OCI-LY1 (cell line): ENCODE measurements around the gene ABO.

ENCODE experiments used
- H2AFZ ChIP-seq: fragments of 200-600 bp; sonication (generic), shearing (Covaris generic); 2 replicates; pipeline ENCODE4 v1.6.0; 2014; ENCODE audit warnings: antibody characterized with exemption, mild to moderate bottlenecking, low read length
- H3F3A ChIP-seq: fragments of 200-600 bp; sonication (generic), shearing (Covaris generic); 2 replicates; pipeline ENCODE4 v1.6.0; 2014; ENCODE audit warnings: mild to moderate bottlenecking, antibody characterized with exemption, low read length, moderate library complexity; ENCODE audit not compliant: insufficient read depth
- H3K27ac ChIP-seq: fragments of 200-600 bp; sonication (generic); 2 replicates; pipeline ENCODE4 v1.5.1; 2014; ENCODE audit warnings: low read length, mixed run types, mild to moderate bottlenecking, low read depth; ENCODE audit not compliant: poor library complexity, severe bottlenecking
- H3K27me3 ChIP-seq: fragments of 200-600 bp; sonication (generic); 2 replicates; pipeline ENCODE4 v1.6.0; 2014; ENCODE audit warnings: antibody characterized with exemption, mild to moderate bottlenecking, low read length, moderate library complexity; ENCODE audit not compliant: insufficient read depth
- H3K36me3 ChIP-seq: fragments of 200-600 bp; sonication (generic); 2 replicates; pipeline ENCODE4 v1.6.1; 2014; ENCODE audit warnings: mild to moderate bottlenecking, antibody characterized with exemption, low read length, moderate library complexity, mixed read lengths; ENCODE audit not compliant: insufficient read depth
- H3K4me1 ChIP-seq: fragments of 200-600 bp; sonication (generic); 2 replicates; pipeline ENCODE4 v1.5.1; 2014; ENCODE audit warnings: mild to moderate bottlenecking, low read length, moderate library complexity; ENCODE audit not compliant: insufficient read depth, severe bottlenecking
- H3K4me2 ChIP-seq: fragments of 200-600 bp; sonication (generic), shearing (Covaris generic); 2 replicates; pipeline ENCODE4 v1.6.1; 2014; ENCODE audit warnings: low read length
- H3K4me3 ChIP-seq: fragments of 200-600 bp; sonication (generic); 2 replicates; pipeline ENCODE4 v1.5.1; 2014; ENCODE audit warnings: low read length, low read depth, mild to moderate bottlenecking, mixed read lengths; ENCODE audit not compliant: poor library complexity, severe bottlenecking
- H3K79me2 ChIP-seq: fragments of 200-600 bp; shearing (Covaris generic); 2 replicates; pipeline ENCODE4 v1.6.1; 2016; ENCODE audit warnings: mixed run types, low read length, mixed read lengths; ENCODE audit not compliant: insufficient read depth
- H3K9ac ChIP-seq: fragments of 200-600 bp; sonication (generic), shearing (Covaris generic); 2 replicates; pipeline ENCODE4 v1.6.1; 2014; ENCODE audit warnings: mild to moderate bottlenecking, low read length, mixed read lengths
- H3K9me2 ChIP-seq: fragments of 200-600 bp; sonication (generic), shearing (Covaris generic); 2 replicates; pipeline ENCODE4 v1.6.1; 2014; ENCODE audit warnings: low read depth, mild to moderate bottlenecking, low read length, mixed read lengths
- H3K9me3 ChIP-seq: fragments of 200-600 bp; shearing (Covaris generic); 2 replicates; pipeline ENCODE4 v1.6.1; 2014; ENCODE audit warnings: low read length, mixed read lengths
- H4K20me1 ChIP-seq: fragments of 200-600 bp; sonication (generic), shearing (Covaris generic); 2 replicates; pipeline ENCODE4 v1.6.0; 2016; ENCODE audit warnings: mild to moderate bottlenecking, low read length; ENCODE audit not compliant: insufficient read depth
- CTCF ChIP-seq: fragments of 200-600 bp; sonication (generic), shearing (Covaris generic); IDR thresholded peaks from 2 replicates; pipeline ENCODE4 v1.5.1; 2017; ENCODE audit warnings: mild to moderate bottlenecking, antibody characterized with exemption, low read length, moderate library complexity, mixed read lengths
- EZH2 ChIP-seq: fragments of 200-600 bp; sonication (generic), shearing (Covaris generic); IDR thresholded peaks from 2 replicates; pipeline ENCODE4 v1.8.0; 2017; ENCODE audit warnings: borderline replicate concordance, mixed run types, mild to moderate bottlenecking, antibody characterized with exemption, low read length, moderate library complexity, mixed read lengths

Gene ABO

GRCh38 chr9:133294257-133294656 is 19.3 kb upstream of the ABO start:
- no peaks in the 10 kb centered on the region for H3F3A ChIP-seq
- H3K27me3 ChIP-seq = no peaks in the 10 kb centered on the region
- H3K79me2 ChIP-seq = no peaks in the 10 kb centered on the region
- H3K4me1 ChIP-seq = no peaks in the 10 kb centered on the region
- no peak overlapping the region for H3K4me3 ChIP-seq
- H3K36me3 ChIP-seq = no peaks in the 10 kb centered on the region
- H3K9me3 ChIP-seq = peaks cover 16% of the 10 kb centered on the region
- TF ChIP-seq CTCF = no peak
- no peak for TF ChIP-seq EZH2
- H3K27ac ChIP-seq = no peak overlapping the region
- no peaks in the 10 kb centered on the region for H4K20me1 ChIP-seq
- H2AFZ ChIP-seq = no peak overlapping the region
- no peaks in the 10 kb centered on the region for H3K9me2 ChIP-seq
- no peak overlapping the region for H3K9ac ChIP-seq
- H3K4me2 ChIP-seq = no peak overlapping the region

DNA sequence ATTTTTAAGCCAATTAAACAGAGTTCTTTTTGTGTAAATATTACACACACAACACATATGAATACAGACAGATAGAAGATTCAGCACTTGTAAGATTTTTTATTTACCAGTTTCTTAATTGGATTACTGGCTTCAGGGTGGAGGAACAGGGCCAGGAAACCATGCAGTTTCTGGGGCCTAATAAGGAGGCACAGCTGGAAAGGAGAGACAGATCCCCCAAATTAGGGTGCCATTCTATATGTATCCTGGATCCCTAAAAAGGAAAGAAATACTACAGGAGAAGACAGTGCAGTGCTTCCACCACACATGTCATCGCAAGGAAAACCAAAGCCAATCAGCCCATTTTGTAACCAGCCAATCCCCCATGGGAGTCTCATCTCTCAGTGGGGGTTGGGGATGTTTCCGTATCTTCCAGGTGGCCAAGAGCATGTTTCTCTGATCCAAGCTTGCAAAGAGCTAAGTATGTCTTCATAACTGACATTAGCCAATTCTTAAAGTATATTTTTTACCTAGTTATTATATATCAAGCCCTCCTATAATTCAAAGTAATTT is 15.8 kb upstream of the ABO start:
- peaks cover 18% of the 10 kb centered on the region for H3K9me3 ChIP-seq
- H3K4me2 ChIP-seq = no peak overlapping the region
- H3K4me3 ChIP-seq = no peak overlapping the region
- TF ChIP-seq EZH2 (no peak), CTCF (no peak)
- no peak overlapping the region for H3K9ac ChIP-seq
- no peaks in the 10 kb centered on the region for H3K4me1 ChIP-seq
- no peaks in the 10 kb centered on the region for H3F3A ChIP-seq
- H2AFZ ChIP-seq = no peak overlapping the region
- no peak overlapping the region for H3K27ac ChIP-seq
- no peaks in the 10 kb centered on the region for H4K20me1 ChIP-seq
- no peaks in the 10 kb centered on the region for H3K9me2 ChIP-seq
- H3K36me3 ChIP-seq = no peaks in the 10 kb centered on the region
- H3K27me3 ChIP-seq = no peaks in the 10 kb centered on the region
- no peaks in the 10 kb centered on the region for H3K79me2 ChIP-seq

DNA sequence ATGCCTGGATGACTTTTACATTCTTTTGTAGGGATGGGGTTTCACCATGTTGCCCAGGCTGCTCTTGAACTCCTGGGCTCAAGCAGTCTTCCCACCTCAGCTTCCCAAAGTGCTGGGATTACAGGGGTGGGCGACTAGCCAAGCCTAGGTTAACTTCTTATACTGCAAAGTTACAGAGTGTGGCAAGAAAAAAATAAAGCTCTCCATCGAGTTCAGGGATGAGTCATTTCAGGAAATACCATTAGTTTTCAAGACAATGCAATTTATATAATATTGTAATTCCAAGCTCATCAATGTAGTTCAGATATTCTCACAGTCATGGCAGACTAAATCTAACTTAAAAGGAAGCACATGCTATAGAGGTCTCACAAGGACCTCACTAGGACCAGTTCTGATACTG is 11.5 kb upstream of the ABO start:
- Histone ChIP-seq H3K79me2 (no peaks in the 10 kb centered on the region), H3K27ac (no peak overlapping the region), H3K9me2 (no peaks in the 10 kb centered on the region), H3K9ac (no peak overlapping the region), H3K4me3 (no peak overlapping the region), H3K4me1 (no peaks in the 10 kb centered on the region), H3K27me3 (no peaks in the 10 kb centered on the region), H3F3A (no peaks in the 10 kb centered on the region), H4K20me1 (no peaks in the 10 kb centered on the region), H3K4me2 (no peak overlapping the region), H3K9me3 (peaks cover 17% of the 10 kb centered on the region), H2AFZ (no peak overlapping the region), H3K36me3 (no peaks in the 10 kb centered on the region)
- TF ChIP-seq EZH2 = no peak
- TF ChIP-seq CTCF = no peak
